HAP-1 (cell line): ENCODE measurements around the gene RSPO4.
"Not testable (repeated sequence)": the region's sequence is repeated elsewhere in the genome, so short reads cannot be mapped to it uniquely, and the experiment has no call there.

Experiments
- DNase-seq, 2 experiments: peaks; one replicate each; pipeline ENCODE4 v3.0.0-alpha.2; 2016 to 2020; ENCODE audit warnings: low spot score in 2 of 2
- H3K27me3 ChIP-seq: fragments of 250-450 bp; sonication (Bioruptor Pico); 2 replicates; pipeline ENCODE4 v1.5.1; 2020; ENCODE audit warnings: low read depth, mild to moderate bottlenecking, moderate library complexity
- H3K36me3 ChIP-seq: fragments of 250-450 bp; sonication (Bioruptor Pico); replicated peaks from 2 replicates; pipeline ENCODE4 v1.5.1; 2020; ENCODE audit warnings: mild to moderate bottlenecking
- H3K4me1 ChIP-seq: fragments of 250-450 bp; sonication (Bioruptor Pico); 2 replicates; pipeline ENCODE4 v1.5.1; 2020; ENCODE audit warnings: mild to moderate bottlenecking
- H3K4me3 ChIP-seq: fragments of 250-450 bp; sonication (Bioruptor Pico); 2 replicates; pipeline ENCODE4 v1.5.1; 2020; ENCODE audit warnings: mild to moderate bottlenecking, moderate library complexity
- H3K9me3 ChIP-seq: fragments of 250-450 bp; sonication (Bioruptor Pico); 2 replicates; pipeline ENCODE4 v1.5.1; 2020; ENCODE audit warnings: mild to moderate bottlenecking, moderate library complexity
- in situ Hi-C: fragments of 300-500 bp; cut with MboI; formaldehyde crosslinking; loops from 3 replicates; pipeline ENCODE4 v1.14.3; 2020; ENCODE audit warnings: low sequenced_read_pairs, inconsistent platforms, mixed read lengths

Gene RSPO4

GRCh38 chr20:997016-997415, 5.1 kb downstream of the RSPO4 start:
- no peaks in the 10 kb centered on the region for H3K36me3 ChIP-seq
- in situ Hi-C loops: no loop called here
- H3K9me3 ChIP-seq: no peaks in the 10 kb centered on the region
- no peak for DNase-seq
- H3K4me3 ChIP-seq: no peak overlapping the region
- H3K27me3 ChIP-seq: peaks cover 14% of the 10 kb centered on the region; the same call in 1 of the 2 replicates
- no peaks in the 10 kb centered on the region for H3K4me1 ChIP-seq

GRCh38 chr20:995170-995569, 6.9 kb downstream of the RSPO4 start:
- DNase-seq: no peak
- Histone ChIP-seq H3K9me3 (no peaks in the 10 kb centered on the region), H3K4me3 (no peak overlapping the region), H3K4me1 (no peaks in the 10 kb centered on the region), H3K27me3 (peaks cover 9% of the 10 kb centered on the region; the same call in 1 of the 2 replicates), H3K36me3 (no peaks in the 10 kb centered on the region)
- in situ Hi-C loops: no loop called here

GRCh38 chr20:992801-993535, 9.1 kb downstream of the RSPO4 start:
- no peaks in the 10 kb centered on the region for H3K9me3 ChIP-seq
- H3K4me3 ChIP-seq: no peak overlapping the region
- in situ Hi-C loops: no loop called here
- DNase-seq: no peak
- H3K36me3 ChIP-seq: no peaks in the 10 kb centered on the region
- no peaks in the 10 kb centered on the region for H3K4me1 ChIP-seq
- H3K27me3 ChIP-seq: peaks cover 8% of the 10 kb centered on the region; the same call in 1 of the 2 replicates

GRCh38 chr20:991850-992249, 10.3 kb downstream of the RSPO4 start:
- H3K4me3 ChIP-seq: no peak overlapping the region
- H3K4me1 ChIP-seq: no peaks in the 10 kb centered on the region
- H3K36me3 ChIP-seq: no peaks in the 10 kb centered on the region
- in situ Hi-C loops: no loop called here
- DNase-seq: peak in 1 of 2 experiments; percentile 24
- H3K9me3 ChIP-seq: no peaks in the 10 kb centered on the region
- peaks cover 8% of the 10 kb centered on the region; the same call in 1 of the 2 replicates for H3K27me3 ChIP-seq

GRCh38 chr20:990293-990959, 11.7 kb downstream of the RSPO4 start:
- in situ Hi-C loops: no loop called here
- no peak overlapping the region for H3K4me3 ChIP-seq
- no peaks in the 10 kb centered on the region for H3K36me3 ChIP-seq
- H3K27me3 ChIP-seq: peaks cover 8% of the 10 kb centered on the region; the same call in 1 of the 2 replicates
- no peak for DNase-seq
- no peaks in the 10 kb centered on the region for H3K9me3 ChIP-seq
- no peaks in the 10 kb centered on the region for H3K4me1 ChIP-seq

GRCh38 chr20:988272-988671, 13.8 kb downstream of the RSPO4 start:
- Histone ChIP-seq H3K4me1 (no peaks in the 10 kb centered on the region), H3K27me3 (peaks cover 5% of the 10 kb centered on the region; the same call in 1 of the 2 replicates), H3K9me3 (no peaks in the 10 kb centered on the region), H3K4me3 (no peak overlapping the region), H3K36me3 (no peaks in the 10 kb centered on the region)
- no peak for DNase-seq
- in situ Hi-C loops: no loop called here

GRCh38 chr20:987677-988076, 14.4 kb downstream of the RSPO4 start:
- in situ Hi-C loops: no loop called here
- H3K27me3 ChIP-seq: peaks cover 5% of the 10 kb centered on the region; the same call in 1 of the 2 replicates
- no peaks in the 10 kb centered on the region for H3K9me3 ChIP-seq
- no peak overlapping the region for H3K4me3 ChIP-seq
- no peak for DNase-seq
- no peaks in the 10 kb centered on the region for H3K36me3 ChIP-seq
- H3K4me1 ChIP-seq: no peaks in the 10 kb centered on the region

- Histone ChIP-seq H3K36me3 (no peaks in the 10 kb centered on the region), H3K27me3 (peaks cover 11% of the 10 kb centered on the region; the same call in 1 of the 2 replicates), H3K9me3 (no peaks in the 10 kb centered on the region), H3K4me3 (no peak overlapping the region), H3K4me1 (no peaks in the 10 kb centered on the region)
- in situ Hi-C loops: no loop called here
- no peak for DNase-seq
These were observed 15.3 kb downstream of the RSPO4 start for GRCh38 chr20:986733-987355.

GRCh38 chr20:984994-985393, 17.1 kb downstream of the RSPO4 start:
- peaks cover 23% of the 10 kb centered on the region; the same call in 1 of the 2 replicates for H3K27me3 ChIP-seq
- DNase-seq, in situ Hi-C loops, H3K9me3 ChIP-seq, H3K36me3 ChIP-seq, H3K4me1 ChIP-seq, H3K4me3 ChIP-seq: not testable (repeated sequence)

- H3K4me1 ChIP-seq: no peaks in the 10 kb centered on the region
- no peak for DNase-seq
- no peak overlapping the region for H3K4me3 ChIP-seq
- no peaks in the 10 kb centered on the region for H3K36me3 ChIP-seq
- H3K9me3 ChIP-seq: no peaks in the 10 kb centered on the region
- H3K27me3 ChIP-seq: peaks cover 29% of the 10 kb centered on the region; the same call in 1 of the 2 replicates
- in situ Hi-C loops: no loop called here
These were observed 19.4 kb downstream of the RSPO4 start for GRCh38 chr20:982754-983153.

- no peak for DNase-seq
- Histone ChIP-seq H3K9me3 (no peaks in the 10 kb centered on the region), H3K4me3 (no peak overlapping the region), H3K4me1 (no peaks in the 10 kb centered on the region), H3K36me3 (no peaks in the 10 kb centered on the region), H3K27me3 (peaks cover 23% of the 10 kb centered on the region; the same call in 1 of the 2 replicates)
- in situ Hi-C loops: no loop called here
These were observed 25.1 kb downstream of the RSPO4 start for GRCh38 chr20:977021-977420.

- in situ Hi-C loops: no loop called here
- Histone ChIP-seq H3K4me1 (no peaks in the 10 kb centered on the region), H3K36me3 (no peaks in the 10 kb centered on the region)
These were observed 26.1 kb downstream of the RSPO4 start for GRCh38 chr20:976033-976432.

GRCh38 chr20:973785-974194, 28.3 kb downstream of the RSPO4 start:
- Histone ChIP-seq H3K4me1 (no peaks in the 10 kb centered on the region), H3K27me3 (peaks cover 2% of the 10 kb centered on the region; the same call in 1 of the 2 replicates), H3K9me3 (no peaks in the 10 kb centered on the region), H3K4me3 (no peak overlapping the region), H3K36me3 (no peaks in the 10 kb centered on the region)
- in situ Hi-C loops: no loop called here
- DNase-seq: peak; percentile 25 to 42

More at GRCh38 chr20:976033-976432, 26.1 kb downstream of the RSPO4 start:
- no peak overlapping the region for H3K4me3 ChIP-seq
- H3K9me3 ChIP-seq: no peaks in the 10 kb centered on the region
- peaks cover 13% of the 10 kb centered on the region for H3K27me3 ChIP-seq
- DNase-seq: no peak

- no peak overlapping the region for H3K4me3 ChIP-seq
- DNase-seq: no peak
- H3K9me3 ChIP-seq: no peaks in the 10 kb centered on the region
- in situ Hi-C loops: no loop called here
- H3K27me3 ChIP-seq: peaks cover 2% of the 10 kb centered on the region; the same call in 1 of the 2 replicates
- H3K4me1 ChIP-seq: no peaks in the 10 kb centered on the region
- no peaks in the 10 kb centered on the region for H3K36me3 ChIP-seq
These were observed 29.9 kb downstream of the RSPO4 start for GRCh38 chr20:972256-972655.
